GM18502 (cell line): Measurements from ENCODE around the gene CELSR1.
"Not testable (repeated sequence)": the region's sequence is repeated elsewhere in the genome, so short reads cannot be mapped to it uniquely, and the experiment has no call there.

Source experiments
- ATAC-seq: cut with Tn5 transposase; IDR thresholded peaks from one replicate; pipeline ENCODE4 v1.9.1; 2021; ENCODE audit warnings: mild to moderate bottlenecking; ENCODE audit not compliant: unreplicated experiment, poor library complexity

Gene CELSR1

DNA sequence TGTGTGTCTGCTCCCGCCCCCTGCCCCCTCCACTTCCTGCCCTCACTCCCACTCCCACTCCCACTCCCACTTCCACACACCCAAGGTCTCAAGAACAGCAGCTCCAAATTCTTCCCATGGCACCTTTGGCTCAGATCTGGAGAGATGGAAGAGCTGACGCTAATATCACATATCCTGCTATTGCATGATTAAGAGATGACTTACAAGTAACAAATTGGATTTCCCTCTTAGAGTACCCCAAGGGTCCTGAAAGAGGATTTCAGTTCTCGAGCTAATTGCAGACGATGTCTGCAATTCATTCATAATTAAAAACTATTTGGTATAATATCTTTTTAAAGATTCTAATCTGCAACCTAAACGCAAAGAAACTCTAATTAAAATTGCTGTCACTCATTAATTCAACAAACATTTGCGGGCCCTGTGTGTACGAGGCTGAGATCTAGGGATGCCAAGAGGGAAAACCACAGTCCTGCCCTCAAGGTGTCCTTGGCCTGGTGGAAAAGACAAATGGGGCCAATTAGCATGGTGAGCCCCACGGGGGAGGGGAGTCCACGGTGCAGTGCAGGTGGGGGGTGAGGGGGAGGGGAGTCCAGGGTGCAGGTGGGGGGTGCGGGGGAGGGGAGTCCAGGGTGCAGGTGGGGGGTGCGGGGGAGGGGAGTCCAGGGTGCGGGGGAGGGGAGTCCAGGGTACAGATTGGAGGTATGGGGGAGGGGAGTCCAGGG is 50.3 kb downstream of the CELSR1 start:
- no peak for ATAC-seq

- ATAC-seq = no peak
Measured at GRCh38 chr22:46484861-46485595, 52.4 kb downstream of the CELSR1 start.

- no peak for ATAC-seq
Measured at GRCh38 chr22:46484156-46484860, 53.1 kb downstream of the CELSR1 start.

DNA sequence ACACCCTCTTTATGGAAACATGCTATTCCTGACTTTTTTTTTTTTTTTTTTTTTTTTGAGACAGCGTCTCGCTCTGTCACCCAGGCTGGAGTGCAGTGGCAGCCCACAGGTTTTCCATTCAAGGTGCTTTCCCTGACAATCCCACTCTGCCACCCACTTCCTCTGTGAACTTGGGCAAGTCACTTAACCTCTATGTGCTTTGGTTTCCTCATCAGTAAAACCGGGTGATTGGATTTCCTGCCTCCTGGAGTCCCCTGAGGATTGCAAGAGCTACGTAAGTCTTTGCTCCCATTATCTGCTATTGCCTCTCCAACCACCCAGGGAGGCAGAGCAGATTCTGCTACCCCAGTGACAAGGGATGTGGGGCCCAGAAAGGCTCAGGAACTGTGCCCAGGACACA is 54.1 kb downstream of the CELSR1 start:
- ATAC-seq = no peak

- no peak for ATAC-seq
Measured at GRCh38 chr22:46482056-46482675, 55.3 kb downstream of the CELSR1 start.

- ATAC-seq = no peak
Measured at GRCh38 chr22:46481386-46481785, 56.0 kb downstream of the CELSR1 start.

GRCh38 chr22:46480396-46480795 is 57.0 kb downstream of the CELSR1 start:
- ATAC-seq = no peak

- ATAC-seq = no peak
Measured at GRCh38 chr22:46479046-46479445, 58.4 kb downstream of the CELSR1 start.

DNA sequence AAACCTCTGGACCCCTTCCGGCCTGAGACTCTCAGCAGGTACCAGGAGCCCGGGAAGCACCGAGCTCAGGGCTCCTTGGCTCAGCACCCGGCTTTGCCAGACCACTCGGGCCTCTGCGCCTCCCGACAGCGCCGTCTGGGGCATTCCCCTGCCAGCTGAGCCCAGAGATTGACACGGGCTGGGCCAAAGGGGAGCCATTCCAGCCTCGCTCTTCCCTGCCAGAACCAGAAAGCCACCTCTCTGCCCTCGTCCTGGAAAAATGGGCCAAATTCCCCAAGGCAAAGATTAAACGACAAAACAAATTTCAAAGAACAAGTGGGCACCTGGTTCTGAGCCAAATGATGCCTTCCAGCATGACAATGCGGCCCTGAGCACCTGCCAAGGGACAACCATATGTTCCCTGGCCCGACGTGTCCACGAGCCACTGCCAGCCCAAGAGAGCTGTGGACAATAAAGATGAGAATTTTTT is 59.3 kb downstream of the CELSR1 start:
- no peak for ATAC-seq

DNA sequence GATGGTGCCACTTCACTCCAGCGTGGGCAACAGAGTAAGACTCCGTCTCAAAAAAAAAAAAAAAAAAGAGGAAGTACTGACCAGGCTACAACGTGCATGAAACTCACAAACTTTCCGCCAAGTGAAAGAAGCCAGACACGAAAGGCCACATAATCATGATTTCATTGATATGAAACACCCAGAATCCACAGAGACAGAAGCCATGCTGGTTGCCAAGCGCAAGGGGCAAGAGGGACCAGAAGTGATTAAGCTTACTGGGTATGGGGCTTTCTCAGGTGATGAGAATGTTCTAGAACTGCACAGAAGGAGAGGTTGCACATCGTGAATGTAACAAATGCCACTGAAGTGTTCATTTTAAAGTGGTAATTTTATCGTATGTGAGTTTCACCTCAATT is 60.9 kb downstream of the CELSR1 start:
- no peak for ATAC-seq

DNA sequence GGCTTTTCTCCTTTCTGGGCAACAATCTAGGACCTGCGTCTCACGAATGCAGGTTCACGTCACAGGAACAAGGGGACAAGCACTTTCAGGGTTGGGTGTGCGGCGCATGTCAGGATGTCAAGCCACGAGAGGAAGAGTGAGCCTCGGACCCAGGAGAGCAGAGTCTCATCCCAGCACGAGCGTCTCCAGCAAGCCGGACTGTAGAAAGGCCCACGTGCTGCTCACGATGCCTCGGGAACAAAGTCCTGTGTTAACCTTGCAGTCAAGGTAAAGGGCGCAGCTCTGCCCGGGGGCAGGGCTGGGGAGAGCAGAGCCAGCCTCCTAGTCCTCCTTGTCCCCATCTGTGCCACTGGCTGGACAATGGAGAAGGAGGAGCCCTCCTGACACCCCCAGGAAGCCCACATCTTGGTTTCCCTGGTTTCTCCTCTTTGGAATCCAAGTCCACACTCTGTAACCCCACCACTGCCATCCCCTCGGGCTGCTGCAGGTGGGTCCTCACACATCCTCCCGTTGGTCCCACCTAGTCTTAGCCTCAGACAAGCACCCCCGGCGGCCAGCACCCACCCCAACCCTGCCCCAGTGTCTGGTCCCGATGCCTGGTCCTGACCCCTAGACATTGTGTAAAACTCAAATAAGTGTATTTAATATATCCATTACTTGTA is 63.4 kb downstream of the CELSR1 start:
- ATAC-seq = no peak

DNA sequence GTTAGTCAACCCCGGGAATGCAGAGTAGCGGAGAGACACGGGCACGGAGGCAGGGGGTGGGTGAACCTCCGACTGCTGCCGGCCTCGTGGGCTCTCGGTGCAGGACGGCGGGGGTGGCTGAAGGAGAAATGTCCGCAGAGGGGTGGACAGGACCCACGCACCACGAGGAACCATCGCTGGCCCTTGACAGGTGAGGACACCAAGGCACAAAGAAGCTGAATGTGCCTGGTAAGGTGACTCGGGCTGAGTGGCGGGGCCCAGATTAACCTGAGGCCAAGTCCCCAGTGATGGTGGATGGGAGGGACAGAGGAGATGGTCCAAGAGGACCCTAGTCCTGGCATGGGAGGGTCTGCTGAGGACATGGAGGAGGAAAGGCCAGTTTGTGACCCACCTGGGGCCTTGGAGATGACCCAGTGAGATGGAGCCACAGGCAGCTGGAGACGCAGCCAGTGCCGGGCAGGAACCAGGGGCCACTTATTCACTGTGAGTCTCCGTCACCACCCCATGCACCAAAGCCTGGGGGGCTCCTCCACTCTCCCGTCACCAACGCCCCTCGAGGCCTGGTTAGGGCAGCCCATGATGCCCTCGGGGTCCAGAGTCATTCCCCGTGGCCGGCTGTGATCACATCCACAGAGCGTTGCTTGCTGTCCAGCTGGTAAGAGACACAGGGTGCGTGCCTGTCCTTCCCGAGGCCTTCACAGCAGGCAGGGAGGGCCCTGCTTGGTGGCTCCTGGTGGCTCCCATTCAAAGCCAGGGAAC is 64.2 kb downstream of the CELSR1 start:
- no peak for ATAC-seq

- ATAC-seq = no peak
Measured at GRCh38 chr22:46472722-46473016, 64.8 kb downstream of the CELSR1 start.

- ATAC-seq = no peak
Measured at GRCh38 chr22:46471901-46472721, 65.3 kb downstream of the CELSR1 start.

DNA sequence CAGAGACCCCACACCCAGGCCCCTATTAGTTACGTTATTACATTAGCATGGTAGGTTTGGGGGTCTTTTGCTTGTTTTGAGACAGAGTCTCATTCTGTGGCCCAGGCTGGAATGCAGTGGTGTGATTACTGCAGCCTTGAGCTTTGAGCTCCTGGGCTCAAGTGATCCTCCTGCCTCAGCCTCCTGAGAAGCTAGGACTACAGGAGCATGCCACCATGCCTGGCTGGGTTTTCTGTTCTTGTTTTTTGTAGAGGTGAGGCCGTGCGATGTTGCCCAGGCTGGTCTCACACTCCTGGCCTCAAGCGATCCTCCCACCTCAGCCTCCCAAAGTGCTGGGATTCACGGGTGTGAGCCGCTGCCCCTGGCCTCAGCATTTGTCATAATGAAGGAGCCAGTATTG is 66.1 kb downstream of the CELSR1 start:
- not testable (repeated sequence) for ATAC-seq

- no peak for ATAC-seq
Measured at GRCh38 chr22:46469711-46470110, 67.7 kb downstream of the CELSR1 start.

GRCh38 chr22:46467006-46467405 is 70.4 kb downstream of the CELSR1 start:
- ATAC-seq = no peak

- ATAC-seq = no peak
Measured at GRCh38 chr22:46466255-46466676, 71.2 kb downstream of the CELSR1 start.

DNA sequence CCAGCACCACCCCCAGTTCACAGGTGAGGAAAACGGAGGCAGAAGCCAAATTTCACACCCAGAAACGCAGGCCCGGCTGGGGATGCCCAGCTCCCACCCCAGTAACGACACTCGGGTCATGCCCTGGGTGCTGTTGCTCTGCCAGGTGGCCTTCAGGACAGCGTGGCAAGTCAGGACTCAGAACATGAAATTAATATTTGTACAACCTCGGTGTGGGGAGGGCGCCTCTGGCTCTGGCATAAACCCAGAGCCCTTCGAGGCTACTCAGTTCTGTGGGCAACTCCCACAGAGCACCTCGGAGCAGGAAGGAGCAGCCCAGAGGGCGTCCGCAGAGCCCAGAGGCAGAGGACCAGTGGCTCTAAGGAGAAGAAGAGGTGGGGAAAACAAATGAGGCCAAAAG is 71.6 kb downstream of the CELSR1 start:
- no peak for ATAC-seq
